HepG2 (cell line): Measurements from ENCODE around the gene UEVLD. TPM values are rescaled to one million over a fixed set of nuclear protein-coding genes. Genes with fewer than 3 reads are reported as not detected.

Experiments
- ARNTL ChIP-seq: sonication (generic); formaldehyde crosslinking; IDR thresholded peaks from 2 replicates; pipeline ENCODE4 v1.4.0; 2020; ENCODE audit warnings: mild to moderate bottlenecking, missing genetic modification reagents
- CBX5 ChIP-seq: sonication (generic); formaldehyde crosslinking; IDR thresholded peaks from 2 replicates; pipeline ENCODE4 v1.4.0; 2020; ENCODE audit warnings: missing genetic modification reagents, borderline replicate concordance
- FOXM1 ChIP-seq: sonication (generic); formaldehyde crosslinking; IDR thresholded peaks from 2 replicates; pipeline ENCODE4 v1.5.0; 2020; ENCODE audit warnings: missing genetic modification reagents
- GFI1 ChIP-seq: sonication (generic); formaldehyde crosslinking; IDR thresholded peaks from 2 replicates; pipeline ENCODE4 v1.5.0; 2020; ENCODE audit warnings: missing genetic modification reagents, mild to moderate bottlenecking, borderline replicate concordance
- MAFG ChIP-seq: sonication (generic); formaldehyde crosslinking; IDR thresholded peaks from 2 replicates; pipeline ENCODE4 v1.5.1; 2020; ENCODE audit warnings: mild to moderate bottlenecking, missing genetic modification reagents
- NBN ChIP-seq: fragments of 450-650 bp; conservative IDR thresholded peaks from 2 replicates; pipeline ENCODE4 v1.6.1; 2017
- PRMT3 ChIP-seq: sonication (generic); formaldehyde crosslinking; IDR thresholded peaks from 2 replicates; pipeline ENCODE4 v1.8.1; 2022; ENCODE audit warnings: low read depth, mild to moderate bottlenecking, moderate library complexity, missing genetic modification reagents, borderline replicate concordance
- PRPF4 ChIP-seq: fragments of 200-400 bp; formaldehyde crosslinking; IDR thresholded peaks from 2 replicates; pipeline ENCODE4 v1.6.1; 2016; ENCODE audit warnings: low read length, low read depth; ENCODE audit not compliant: poor library complexity, severe bottlenecking
- SMAD9 ChIP-seq: sonication (generic); formaldehyde crosslinking; IDR thresholded peaks from 2 replicates; pipeline ENCODE4 v1.5.1; 2020; ENCODE audit warnings: mild to moderate bottlenecking, missing genetic modification reagents
- ZMYM4 ChIP-seq: sonication (generic); formaldehyde crosslinking; IDR thresholded peaks from 2 replicates; pipeline ENCODE4 v1.8.1; 2023; ENCODE audit warnings: mild to moderate bottlenecking, missing genetic modification reagents
- ZNF138 ChIP-seq: sonication (generic); formaldehyde crosslinking; IDR thresholded peaks from 2 replicates; pipeline ENCODE4 v1.5.0; 2020; ENCODE audit warnings: mild to moderate bottlenecking, low read depth, missing genetic modification reagents
- ZNF143 ChIP-seq: sonication (generic); formaldehyde crosslinking; IDR thresholded peaks from 2 replicates; pipeline ENCODE4 v1.4.0; 2020; ENCODE audit warnings: missing genetic modification reagents
- ZNF256 ChIP-seq: sonication (generic); formaldehyde crosslinking; conservative IDR thresholded peaks from 2 replicates; pipeline ENCODE4 v1.4.0; 2020; ENCODE audit warnings: missing genetic modification reagents
- ZNF282 ChIP-seq: fragments of 450-650 bp; IDR thresholded peaks from 2 replicates; pipeline ENCODE4 v1.6.1; 2018; ENCODE audit not compliant: partially characterized antibody
- ZNF496 ChIP-seq: sonication (generic); formaldehyde crosslinking; IDR thresholded peaks from 2 replicates; pipeline ENCODE4 v1.8.1; 2023; ENCODE audit warnings: mild to moderate bottlenecking, moderate library complexity, missing genetic modification reagents; ENCODE audit not compliant: insufficient replicate concordance
- ZNF576 ChIP-seq: sonication (generic); formaldehyde crosslinking; IDR thresholded peaks from 2 replicates; pipeline ENCODE4 v1.4.0; 2020; ENCODE audit warnings: mild to moderate bottlenecking, missing genetic modification reagents
- ZNF660 ChIP-seq: sonication (generic); formaldehyde crosslinking; IDR thresholded peaks from 2 replicates; pipeline ENCODE4 v1.5.1; 2020; ENCODE audit warnings: mild to moderate bottlenecking, low read depth, missing genetic modification reagents, borderline replicate concordance
- ZNF781 ChIP-seq: sonication (generic); formaldehyde crosslinking; IDR thresholded peaks from 2 replicates; pipeline ENCODE4 v1.5.1; 2020; ENCODE audit warnings: borderline replicate concordance, mild to moderate bottlenecking, missing genetic modification reagents; ENCODE audit errors: not compliant biosample characterization
- ZNF792 ChIP-seq: IDR thresholded peaks from 2 replicates; pipeline ENCODE4 v1.6.1; 2016
- polyA plus RNA-seq, 8 experiments: library from polyadenylated mRNA; depleted of rRNA in 3 of 8; stranded (reverse) in 7 of 8; unstranded in 1 of 8; fragments of >200 nt; fragmentation: Illumina TruSeq in 4 of 8; extraction: Trizol in 4 of 8; gene quantifications; 2 replicates each; pipeline versions ENCODE4 v1.2.1 to v1.2.3, GENCODE V29; 2011 to 2016; ENCODE audit warnings: low read depth in 4 of 8, missing spikeins in 1 of 8, mixed read lengths in 1 of 8; ENCODE audit not compliant: insufficient read depth in 1 of 8
- total RNA-seq, 5 experiments: library from RNA; depleted of rRNA; stranded (reverse); fragments of >200 nt; fragmentation: Illumina TruSeq; extraction: Trizol; gene quantifications; 2 replicates each; pipeline ENCODE4 v1.2.3, GENCODE V29; 2016; ENCODE audit warnings: low read depth in 1 of 5
- TF ChIP-seq, protein P1 (sequence below): sonication (generic); formaldehyde crosslinking; IDR thresholded peaks from 2 replicates; pipeline ENCODE4 v1.4.0; 2020; ENCODE audit warnings: missing genetic modification reagents
- TF ChIP-seq, protein P2 (sequence below): sonication (generic); formaldehyde crosslinking; IDR thresholded peaks from 2 replicates; pipeline ENCODE4 v1.4.0; 2020; ENCODE audit warnings: missing genetic modification reagents
- TF ChIP-seq, protein P3 (sequence below): sonication (generic); formaldehyde crosslinking; IDR thresholded peaks from 2 replicates; pipeline ENCODE4 v1.8.0; 2022; ENCODE audit warnings: low read depth, missing genetic modification reagents
- TF ChIP-seq, protein P4 (sequence below): sonication (generic); formaldehyde crosslinking; IDR thresholded peaks from 2 replicates; pipeline ENCODE4 v1.5.0; 2020; ENCODE audit warnings: missing genetic modification reagents, mild to moderate bottlenecking, borderline replicate concordance

Gene UEVLD
- total and polyA plus RNA-seq, 2 of the 13 experiments (the other 11 are each of a cell fraction or from before 2014, with no cell fraction given), result 5.7 to 13.7 TPM

DNA sequence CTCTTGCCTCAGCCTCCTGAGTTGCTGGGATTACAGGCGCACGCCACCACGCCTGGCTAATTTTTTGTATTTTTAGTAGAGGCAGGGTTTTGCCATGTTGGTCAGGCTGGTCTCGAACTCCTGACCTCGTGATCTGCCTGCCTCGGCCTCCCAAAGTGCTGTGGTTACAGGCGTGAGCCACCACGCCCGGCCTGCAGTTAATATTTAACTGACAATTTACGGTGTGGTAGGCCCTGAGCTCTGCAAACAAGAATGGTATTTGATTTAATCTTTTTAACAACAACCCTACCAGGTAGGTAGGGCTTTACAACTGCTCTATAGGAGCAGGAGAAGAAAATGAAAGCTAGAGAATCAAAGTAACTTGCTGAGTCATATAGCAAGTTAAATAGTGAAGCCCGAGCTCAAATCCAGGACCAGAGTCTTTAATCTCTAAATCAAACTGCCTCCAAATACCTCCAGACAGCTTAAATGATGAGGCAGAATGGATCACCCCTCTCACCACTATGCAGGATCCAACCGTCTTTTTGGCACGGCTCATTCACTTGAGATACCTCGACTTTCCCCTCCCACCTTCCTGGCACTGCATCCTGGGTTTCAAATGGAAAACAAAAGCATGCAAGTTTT is 9.4 kb downstream of the UEVLD start (continued):
- TF ChIP-seq, protein P1, sequence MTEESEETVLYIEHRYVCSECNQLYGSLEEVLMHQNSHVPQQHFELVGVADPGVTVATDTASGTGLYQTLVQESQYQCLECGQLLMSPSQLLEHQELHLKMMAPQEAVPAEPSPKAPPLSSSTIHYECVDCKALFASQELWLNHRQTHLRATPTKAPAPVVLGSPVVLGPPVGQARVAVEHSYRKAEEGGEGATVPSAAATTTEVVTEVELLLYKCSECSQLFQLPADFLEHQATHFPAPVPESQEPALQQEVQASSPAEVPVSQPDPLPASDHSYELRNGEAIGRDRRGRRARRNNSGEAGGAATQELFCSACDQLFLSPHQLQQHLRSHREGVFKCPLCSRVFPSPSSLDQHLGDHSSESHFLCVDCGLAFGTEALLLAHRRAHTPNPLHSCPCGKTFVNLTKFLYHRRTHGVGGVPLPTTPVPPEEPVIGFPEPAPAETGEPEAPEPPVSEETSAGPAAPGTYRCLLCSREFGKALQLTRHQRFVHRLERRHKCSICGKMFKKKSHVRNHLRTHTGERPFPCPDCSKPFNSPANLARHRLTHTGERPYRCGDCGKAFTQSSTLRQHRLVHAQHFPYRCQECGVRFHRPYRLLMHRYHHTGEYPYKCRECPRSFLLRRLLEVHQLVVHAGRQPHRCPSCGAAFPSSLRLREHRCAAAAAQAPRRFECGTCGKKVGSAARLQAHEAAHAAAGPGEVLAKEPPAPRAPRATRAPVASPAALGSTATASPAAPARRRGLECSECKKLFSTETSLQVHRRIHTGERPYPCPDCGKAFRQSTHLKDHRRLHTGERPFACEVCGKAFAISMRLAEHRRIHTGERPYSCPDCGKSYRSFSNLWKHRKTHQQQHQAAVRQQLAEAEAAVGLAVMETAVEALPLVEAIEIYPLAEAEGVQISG (CRISPR knock-in tag), result no peak
- TF ChIP-seq FOXM1 (no peak), ZNF781 (no peak), ZNF143 (CRISPR knock-in tag) (no peak), ZNF660 (CRISPR knock-in tag) (no peak), ZNF792 (no peak), ZMYM4 (CRISPR knock-in tag) (peak; percentile 90), ZNF282 (no peak), ZNF256 (CRISPR knock-in tag) (no peak), SMAD9 (CRISPR knock-in tag) (no peak), PRPF4 (no peak), NBN (no peak), GFI1 (CRISPR knock-in tag) (peak; percentile 63; the same call in 1 of the 2 replicates), ZNF576 (CRISPR knock-in tag) (no peak), CBX5 (CRISPR knock-in tag) (peak; percentile 54; the same call in 1 of the 2 replicates), ZNF496 (CRISPR knock-in tag) (no peak), ZNF138 (CRISPR knock-in tag) (no peak), ARNTL (0 out of 2 replicates have a peak, but pooled peaks have one; percentile 26), MAFG (0 out of 2 replicates have a peak, but pooled peaks have one; percentile 22), PRMT3 (CRISPR knock-in tag) (no peak)
- TF ChIP-seq, protein P2, sequence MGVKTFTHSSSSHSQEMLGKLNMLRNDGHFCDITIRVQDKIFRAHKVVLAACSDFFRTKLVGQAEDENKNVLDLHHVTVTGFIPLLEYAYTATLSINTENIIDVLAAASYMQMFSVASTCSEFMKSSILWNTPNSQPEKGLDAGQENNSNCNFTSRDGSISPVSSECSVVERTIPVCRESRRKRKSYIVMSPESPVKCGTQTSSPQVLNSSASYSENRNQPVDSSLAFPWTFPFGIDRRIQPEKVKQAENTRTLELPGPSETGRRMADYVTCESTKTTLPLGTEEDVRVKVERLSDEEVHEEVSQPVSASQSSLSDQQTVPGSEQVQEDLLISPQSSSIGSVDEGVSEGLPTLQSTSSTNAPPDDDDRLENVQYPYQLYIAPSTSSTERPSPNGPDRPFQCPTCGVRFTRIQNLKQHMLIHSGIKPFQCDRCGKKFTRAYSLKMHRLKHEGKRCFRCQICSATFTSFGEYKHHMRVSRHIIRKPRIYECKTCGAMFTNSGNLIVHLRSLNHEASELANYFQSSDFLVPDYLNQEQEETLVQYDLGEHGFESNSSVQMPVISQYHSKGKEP (CRISPR knock-in tag), result no peak
- TF ChIP-seq, protein P3, sequence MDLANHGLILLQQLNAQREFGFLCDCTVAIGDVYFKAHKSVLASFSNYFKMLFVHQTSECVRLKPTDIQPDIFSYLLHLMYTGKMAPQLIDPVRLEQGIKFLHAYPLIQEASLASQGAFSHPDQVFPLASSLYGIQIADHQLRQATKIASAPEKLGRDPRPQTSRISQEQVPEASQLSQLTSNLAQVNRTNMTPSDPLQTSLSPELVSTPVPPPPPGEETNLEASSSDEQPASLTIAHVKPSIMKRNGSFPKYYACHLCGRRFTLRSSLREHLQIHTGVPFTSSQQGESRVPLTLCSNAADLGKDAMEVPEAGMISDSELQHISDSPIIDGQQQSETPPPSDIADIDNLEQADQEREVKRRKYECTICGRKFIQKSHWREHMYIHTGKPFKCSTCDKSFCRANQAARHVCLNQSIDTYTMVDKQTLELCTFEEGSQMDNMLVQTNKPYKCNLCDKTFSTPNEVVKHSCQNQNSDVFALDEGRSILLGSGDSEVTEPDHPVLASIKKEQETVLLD (CRISPR knock-in tag), result no peak
- TF ChIP-seq, protein P4, sequence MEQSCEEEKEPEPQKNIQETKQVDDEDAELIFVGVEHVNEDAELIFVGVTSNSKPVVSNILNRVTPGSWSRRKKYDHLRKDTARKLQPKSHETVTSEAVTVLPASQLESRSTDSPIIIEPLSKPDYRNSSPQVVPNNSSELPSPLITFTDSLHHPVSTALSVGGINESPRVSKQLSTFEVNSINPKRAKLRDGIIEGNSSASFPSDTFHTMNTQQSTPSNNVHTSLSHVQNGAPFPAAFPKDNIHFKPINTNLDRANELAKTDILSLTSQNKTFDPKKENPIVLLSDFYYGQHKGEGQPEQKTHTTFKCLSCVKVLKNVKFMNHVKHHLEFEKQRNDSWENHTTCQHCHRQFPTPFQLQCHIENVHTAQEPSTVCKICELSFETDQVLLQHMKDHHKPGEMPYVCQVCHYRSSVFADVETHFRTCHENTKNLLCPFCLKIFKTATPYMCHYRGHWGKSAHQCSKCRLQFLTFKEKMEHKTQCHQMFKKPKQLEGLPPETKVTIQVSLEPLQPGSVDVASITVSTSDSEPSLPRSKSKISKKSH (CRISPR knock-in tag), result no peak
